SW 1271 (cell line): Measurements from ENCODE around the gene SH3RF1.
"Not testable (repeated sequence)": the region's sequence is repeated elsewhere in the genome, so short reads cannot be mapped to it uniquely, and the experiment has no call there.

Experiments used
- DNase-seq, 2 experiments: peaks; one replicate each; lab custom pipeline; 2025; lab: John Stamatoyannopoulos, UW

The SH3RF1 gene

DNA sequence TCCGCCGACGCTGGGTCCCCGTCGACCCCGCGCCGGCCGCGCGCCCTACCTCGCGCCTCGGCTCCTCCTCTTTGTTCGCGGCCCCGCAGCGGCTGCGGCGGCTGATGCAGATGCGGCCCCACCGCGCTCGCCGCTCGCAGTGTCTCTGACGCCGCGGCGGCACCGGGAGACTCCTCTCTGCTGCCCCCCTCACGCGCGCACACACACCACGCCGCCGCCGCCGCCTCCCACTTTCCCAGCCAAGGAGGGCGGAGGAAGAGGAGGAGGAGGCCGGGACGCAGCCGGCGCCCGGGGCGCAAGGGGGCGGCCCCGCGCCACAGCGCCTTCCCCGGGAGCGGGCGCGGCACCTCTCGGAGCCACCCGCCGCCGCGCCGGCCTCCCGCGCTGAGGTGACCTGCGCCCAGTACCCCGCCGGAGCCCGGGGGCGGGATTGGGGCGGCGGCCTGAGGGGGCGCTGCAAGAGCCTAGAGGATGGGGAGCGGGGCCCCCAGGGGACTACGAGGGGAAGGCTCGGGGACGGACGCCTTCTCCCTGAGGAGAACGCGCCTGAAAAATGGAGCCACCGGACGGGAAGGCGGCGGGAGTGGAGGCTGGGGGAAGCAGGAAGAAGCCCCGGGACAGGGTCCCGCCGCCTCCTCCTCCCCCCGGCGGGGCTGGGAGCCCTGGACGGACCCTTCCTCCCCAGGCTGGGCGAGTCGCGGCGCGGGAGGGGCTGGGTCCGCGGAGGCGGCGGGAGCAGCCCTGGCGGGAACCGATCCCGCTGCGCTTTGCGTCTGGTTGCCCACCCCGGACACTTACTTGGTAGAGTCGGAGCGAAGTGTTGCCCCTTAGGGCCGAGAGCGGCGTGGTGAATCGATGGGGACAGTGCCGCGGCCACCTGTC is at the start of gene SH3RF1:
SH3RF1 (minus strand) TSS at position 147 of the 882 bp plus-strand sequence. CDS start 1,744 bp downstream, outside the sequence.
- peak; percentile 29 to 65 for DNase-seq

- DNase-seq: no peak
Observed at GRCh38 chr4:169315530-169316343, 45.0 kb upstream of the SH3RF1 start.

GRCh38 chr4:169314906-169315305 is 44.1 kb upstream of the SH3RF1 start:
- no peak for DNase-seq

- no peak for DNase-seq
Observed at GRCh38 chr4:169313732-169314131, 43.0 kb upstream of the SH3RF1 start.

GRCh38 chr4:169312690-169313422 is 42.1 kb upstream of the SH3RF1 start:
- no peak for DNase-seq

- DNase-seq: peak in 1 of 2 experiments; percentile 35
Observed at GRCh38 chr4:169311643-169312365, 41.0 kb upstream of the SH3RF1 start.

DNA sequence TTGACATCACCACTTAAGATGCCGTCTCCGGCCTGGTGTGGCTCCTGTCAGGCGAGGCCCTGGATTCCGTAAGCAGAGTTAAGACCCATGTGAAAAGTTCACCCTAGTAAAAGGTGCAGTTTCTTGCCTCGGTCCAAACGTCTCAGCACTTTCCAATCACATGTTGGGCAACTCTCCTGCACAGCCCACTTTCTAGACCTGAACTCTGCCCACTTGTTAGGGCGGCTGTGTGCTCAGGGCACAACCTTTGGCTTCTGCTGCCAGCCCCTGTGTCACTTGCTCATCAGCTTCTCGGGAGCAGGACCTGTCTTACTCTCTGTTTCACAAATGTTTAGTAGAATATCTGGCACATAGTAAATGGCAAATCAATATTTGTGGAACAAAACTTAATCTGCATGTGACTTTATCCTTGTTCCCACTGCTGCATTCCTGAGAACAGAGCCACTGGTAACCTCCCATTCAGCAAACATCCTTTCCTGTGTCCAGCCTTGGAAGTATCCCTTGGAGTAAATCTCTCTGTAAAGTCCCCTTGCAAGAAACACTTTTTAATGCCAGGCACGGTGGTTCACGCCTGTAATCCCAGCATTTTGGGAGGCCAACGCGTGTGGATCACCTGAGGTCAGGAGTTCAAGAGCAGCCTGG is 38.7 kb upstream of the SH3RF1 start:
- DNase-seq: no peak

- no peak for DNase-seq
Observed at GRCh38 chr4:169307576-169307975, 36.8 kb upstream of the SH3RF1 start.

DNA sequence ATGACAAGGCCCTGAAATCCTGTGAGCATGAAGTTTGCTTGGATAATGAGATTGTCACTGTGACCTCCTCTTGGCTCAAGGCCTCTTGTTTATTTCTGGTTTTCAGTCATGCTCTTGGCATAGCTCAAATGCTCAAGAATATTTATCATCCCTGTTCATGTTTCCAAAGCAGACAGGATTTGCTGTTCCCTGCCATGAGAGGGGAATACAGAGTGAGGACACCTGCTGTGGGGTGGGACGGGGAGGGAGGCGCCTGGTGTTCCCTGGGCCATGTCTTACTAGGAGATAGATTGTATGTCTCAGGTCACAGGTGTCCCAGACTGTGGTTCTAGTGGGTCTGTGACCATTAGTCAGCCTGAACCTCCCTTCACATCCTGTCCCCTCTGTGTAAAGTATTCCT is 34.9 kb upstream of the SH3RF1 start:
- no peak for DNase-seq

- DNase-seq: no peak
Observed at GRCh38 chr4:169305173-169305572, 34.4 kb upstream of the SH3RF1 start.

DNA sequence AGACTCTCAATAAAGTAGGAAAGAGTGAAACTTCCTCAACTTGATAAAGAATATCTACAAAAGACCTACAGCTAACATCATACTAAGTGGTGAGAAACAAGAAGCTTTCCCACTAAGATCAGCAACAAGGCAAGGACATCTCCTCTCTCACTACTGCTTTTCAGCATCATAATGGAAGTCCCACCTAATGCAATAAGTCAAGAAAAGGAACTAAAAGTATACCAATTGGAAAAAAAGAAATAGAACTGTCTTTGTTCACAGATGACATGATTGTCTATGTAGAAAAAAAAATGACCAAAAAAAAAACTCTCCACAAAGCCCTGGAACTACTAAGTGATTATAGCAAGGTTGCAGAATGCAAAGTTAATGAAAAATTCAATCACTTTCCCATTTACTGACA is 25.1 kb upstream of the SH3RF1 start:
- no peak for DNase-seq

DNA sequence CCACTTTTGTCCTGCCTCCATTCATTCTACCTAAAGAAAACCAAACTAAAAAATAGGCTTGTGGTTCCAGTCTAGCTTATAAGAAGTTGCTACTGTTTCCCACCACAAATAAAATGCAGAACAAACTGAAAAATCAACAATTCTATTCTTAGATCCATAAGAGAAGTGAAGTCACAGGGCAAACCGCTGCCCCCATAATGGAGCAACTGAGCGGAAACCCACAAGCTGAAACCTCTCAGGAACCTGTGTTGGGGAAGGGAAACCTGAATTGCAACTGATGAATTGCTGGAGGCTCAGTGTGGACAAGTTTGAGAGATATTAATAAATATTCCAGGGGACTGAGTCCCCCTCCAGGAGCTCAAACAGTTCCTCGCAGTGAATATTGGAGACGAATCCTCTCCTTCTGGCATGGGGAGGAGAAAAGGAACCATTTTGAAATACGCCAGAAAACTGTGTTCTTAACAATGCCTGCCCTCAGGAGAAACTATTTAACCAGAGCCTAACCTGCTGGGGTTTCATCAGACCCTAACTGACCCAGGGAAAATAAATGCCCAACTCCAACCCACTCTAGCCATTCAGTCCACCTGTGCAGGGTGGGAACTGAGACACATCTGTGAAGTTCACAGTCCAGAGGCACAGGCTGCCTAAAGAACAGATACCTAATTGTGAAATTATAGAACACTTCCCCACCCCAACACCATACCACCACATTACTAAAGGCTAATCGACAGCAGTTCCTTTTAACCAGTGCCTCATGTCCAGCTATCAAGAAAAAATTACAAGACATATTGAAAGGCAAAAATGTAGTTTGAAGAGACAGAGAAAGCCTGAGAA is 22.8 kb upstream of the SH3RF1 start:
- no peak for DNase-seq

- not testable (repeated sequence) for DNase-seq
Observed at GRCh38 chr4:169287983-169288382, 17.2 kb upstream of the SH3RF1 start.

GRCh38 chr4:169286562-169287301 is 16.0 kb upstream of the SH3RF1 start:
- no peak for DNase-seq

GRCh38 chr4:169283114-169283509 is 12.4 kb upstream of the SH3RF1 start:
- no peak for DNase-seq

DNA sequence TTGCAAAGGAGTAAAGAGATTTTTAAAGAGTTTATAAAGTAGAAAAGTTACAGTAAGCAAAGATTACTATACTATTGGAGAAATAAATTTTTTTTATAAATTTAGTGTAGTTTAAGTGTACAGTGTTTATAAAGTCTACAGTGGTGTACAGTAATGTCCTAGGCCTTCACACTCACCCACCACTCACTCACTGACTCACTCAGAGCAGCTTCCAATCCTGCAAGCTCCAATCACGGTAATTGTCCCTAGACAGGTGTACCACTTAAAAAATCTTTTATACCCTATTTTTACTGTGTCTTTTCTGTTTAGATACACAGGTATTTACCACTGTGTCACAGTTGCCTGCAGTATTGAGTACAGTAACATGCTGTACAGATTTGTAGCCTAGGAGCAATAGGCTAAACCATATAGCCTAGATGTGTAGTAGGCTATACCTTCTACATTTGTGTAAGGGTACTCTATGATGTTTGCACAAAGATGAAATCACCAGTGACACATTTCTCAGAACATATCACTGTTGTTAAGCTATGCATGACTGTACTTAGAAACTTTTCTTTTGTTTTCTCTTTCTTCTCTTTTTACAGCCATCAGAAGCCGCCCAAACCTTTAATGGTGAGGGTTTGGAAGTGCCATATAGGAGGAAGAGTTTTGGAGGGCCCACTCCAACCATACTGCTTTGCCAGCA is 11.8 kb upstream of the SH3RF1 start:
- DNase-seq: no peak

DNA sequence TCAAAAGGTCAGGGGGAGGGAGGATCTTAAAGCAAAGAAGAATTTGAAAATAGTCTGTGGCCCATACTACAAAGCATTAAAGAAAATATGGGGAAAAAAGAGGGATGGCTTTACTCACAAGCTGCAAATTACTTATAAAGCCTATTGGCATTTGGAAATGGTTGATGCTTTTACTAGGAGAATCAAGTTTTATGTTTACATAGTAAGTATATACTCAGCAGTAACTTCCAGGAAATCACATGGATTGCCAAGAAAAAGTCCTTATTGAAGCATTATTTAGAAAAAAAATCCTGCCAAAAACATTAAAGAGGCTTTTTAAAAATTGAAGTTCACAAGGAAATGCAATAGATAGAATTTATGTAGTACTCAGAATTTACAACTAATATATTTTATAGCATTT is 8.4 kb upstream of the SH3RF1 start:
- no peak for DNase-seq

DNA sequence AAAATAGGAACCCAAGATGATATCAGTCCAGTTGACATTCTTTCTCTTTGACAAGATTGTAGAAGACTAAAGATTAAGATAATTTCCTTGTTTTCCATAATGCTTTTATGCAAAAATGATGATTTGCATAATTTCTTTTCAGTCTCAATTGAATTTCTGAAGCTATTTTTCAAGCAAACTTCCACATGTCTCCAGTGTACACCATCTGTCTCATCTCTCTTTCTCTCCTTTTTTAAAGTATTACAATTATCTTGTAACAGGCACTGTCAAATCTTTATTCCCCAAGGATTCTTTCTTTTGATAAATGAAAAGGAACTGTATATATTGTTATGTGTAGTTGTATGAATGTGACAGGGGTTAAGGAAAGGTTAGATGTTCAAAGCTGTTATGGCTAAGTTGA is 7.9 kb upstream of the SH3RF1 start:
- DNase-seq: no peak

DNA sequence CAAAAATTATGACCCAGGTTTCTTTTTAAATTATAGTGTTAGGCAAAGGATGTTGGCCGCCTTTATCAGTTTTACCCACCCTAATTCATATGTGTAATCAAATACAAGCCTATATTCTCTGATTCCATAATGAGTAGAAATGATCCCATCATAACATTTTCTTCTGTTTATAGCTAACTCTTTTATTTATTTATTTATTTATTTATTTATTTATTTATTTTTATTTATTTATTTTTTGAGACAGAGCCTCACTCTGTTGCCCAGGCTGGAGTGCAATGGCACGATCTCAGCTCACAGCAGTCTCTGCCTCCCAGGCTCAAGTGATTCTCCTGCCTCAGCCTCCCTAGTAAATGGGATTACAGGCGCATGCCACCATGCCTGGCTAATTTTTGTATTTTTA is 7.1 kb upstream of the SH3RF1 start:
- DNase-seq: not testable (repeated sequence)
